HG02981 (cell line): ENCODE measurements around the gene EMILIN1.
A peak's percentile ranks its signal among the peaks of the same experiment; 100 is the strongest.
"Not testable (repeated sequence)": the region's sequence is repeated elsewhere in the genome, so short reads cannot be mapped to it uniquely, and the experiment has no call there.

Source experiments
- ATAC-seq: cut with Tn5 transposase; IDR thresholded peaks from one replicate; pipeline ENCODE4 v1.9.1; 2021; ENCODE audit warnings: mild to moderate bottlenecking, moderate library complexity; ENCODE audit not compliant: unreplicated experiment

EMILIN1 gene

GRCh38 chr2:27119330-27119670 is 40.9 kb downstream of the EMILIN1 start:
- not testable (repeated sequence) for ATAC-seq

GRCh38 chr2:27121906-27122305 is 43.5 kb downstream of the EMILIN1 start:
- no peak for ATAC-seq

- no peak for ATAC-seq
These were observed 44.4 kb downstream of the EMILIN1 start for GRCh38 chr2:27122791-27123190.

GRCh38 chr2:27123302-27124150 is 45.1 kb downstream of the EMILIN1 start, which contains the start of gene ABHD1:
ABHD1 (plus strand) TSS chr2:27123815; CDS start chr2:27123949, 134 bp downstream.
- no peak for ATAC-seq

- ATAC-seq: no peak
These were observed 46.7 kb downstream of the EMILIN1 start for GRCh38 chr2:27125104-27125503.

GRCh38 chr2:27126252-27126710 is 47.9 kb downstream of the EMILIN1 start:
- no peak for ATAC-seq

GRCh38 chr2:27127883-27128667 is 49.7 kb downstream of the EMILIN1 start:
- ATAC-seq: no peak

GRCh38 chr2:27128668-27129571 is 50.5 kb downstream of the EMILIN1 start:
- ATAC-seq: no peak

GRCh38 chr2:27130396-27130795 is 52.0 kb downstream of the EMILIN1 start:
- ATAC-seq: no peak

GRCh38 chr2:27131429-27131828 is 53.0 kb downstream of the EMILIN1 start:
- ATAC-seq: no peak

- ATAC-seq: no peak
These were observed 54.9 kb downstream of the EMILIN1 start for GRCh38 chr2:27133195-27133875.

- ATAC-seq: peak; percentile 92
These were observed 55.7 kb downstream of the EMILIN1 start, which contains the start of gene PREB for GRCh38 chr2:27133905-27134780. PREB (minus strand) TSS chr2:27134636; CDS start chr2:27134421, 215 bp downstream.

GRCh38 chr2:27134781-27135477 is 56.5 kb downstream of the EMILIN1 start:
- ATAC-seq: no peak

GRCh38 chr2:27135478-27135955 is 57.1 kb downstream of the EMILIN1 start:
- ATAC-seq: no peak
